Suppressor macrophage (primary cell): ENCODE results near the gene JPH3.

Experiments used
- DNase-seq, 4 experiments: peaks; one replicate each; pipeline ENCODE4 v3.0.0-alpha.2; 2020 to 2022
- total RNA-seq, 17 experiments: gene quantifications; one replicate each; lab custom pipeline; 2026; ENCODE audit warnings: mixed read lengths in 6 of 17, inconsistent platforms in 3 of 17; lab: John Stamatoyannopoulos, UW

The JPH3 gene
- 0 to 2.3 (median 0) reads per million in 17 experiments for total RNA-seq

DNA sequence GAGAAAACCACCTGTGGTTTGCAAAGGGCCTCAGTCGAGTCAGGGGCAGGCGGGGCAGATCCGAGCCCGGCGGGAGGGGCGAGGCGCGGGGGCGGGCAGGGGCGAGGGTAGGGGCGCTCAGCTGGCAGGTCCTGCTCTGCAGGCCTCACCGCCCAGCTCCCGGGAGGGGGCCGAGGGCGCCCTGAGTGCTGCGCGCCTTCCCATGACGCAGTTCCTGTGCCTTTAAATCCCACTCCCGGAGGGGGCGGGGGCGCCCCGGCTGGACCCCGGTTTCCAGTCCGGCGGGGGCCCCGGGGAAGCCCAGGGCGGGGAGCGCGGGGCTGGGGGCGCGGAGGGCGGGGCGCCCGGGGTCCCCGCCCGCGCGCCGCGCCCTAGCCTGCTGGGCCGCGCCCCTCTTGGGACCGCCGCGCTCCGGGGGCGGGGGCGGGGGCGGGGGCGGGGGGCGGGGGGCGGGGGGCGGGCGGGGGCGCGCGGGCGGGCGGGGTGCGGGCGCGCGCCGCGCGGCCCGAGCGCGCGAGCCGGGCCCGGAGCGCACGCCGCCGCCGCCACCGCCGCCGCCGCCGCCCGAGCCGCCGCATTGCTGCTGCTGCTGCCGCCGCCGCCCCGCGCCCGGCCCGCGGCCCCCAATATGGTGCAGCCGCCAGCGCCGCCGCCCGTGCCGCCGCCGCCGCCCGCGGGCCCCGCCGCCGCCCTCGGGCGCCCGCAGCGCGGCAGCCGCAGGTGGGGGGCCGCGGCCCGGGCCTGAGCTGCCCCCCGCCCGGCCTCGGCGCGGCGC, at the start of gene JPH3:
JPH3 (plus strand) TSS at position 508 of the 775 bp plus-strand sequence. CDS start 639 bp downstream, outside the sequence.
- no peak for DNase-seq

DNA sequence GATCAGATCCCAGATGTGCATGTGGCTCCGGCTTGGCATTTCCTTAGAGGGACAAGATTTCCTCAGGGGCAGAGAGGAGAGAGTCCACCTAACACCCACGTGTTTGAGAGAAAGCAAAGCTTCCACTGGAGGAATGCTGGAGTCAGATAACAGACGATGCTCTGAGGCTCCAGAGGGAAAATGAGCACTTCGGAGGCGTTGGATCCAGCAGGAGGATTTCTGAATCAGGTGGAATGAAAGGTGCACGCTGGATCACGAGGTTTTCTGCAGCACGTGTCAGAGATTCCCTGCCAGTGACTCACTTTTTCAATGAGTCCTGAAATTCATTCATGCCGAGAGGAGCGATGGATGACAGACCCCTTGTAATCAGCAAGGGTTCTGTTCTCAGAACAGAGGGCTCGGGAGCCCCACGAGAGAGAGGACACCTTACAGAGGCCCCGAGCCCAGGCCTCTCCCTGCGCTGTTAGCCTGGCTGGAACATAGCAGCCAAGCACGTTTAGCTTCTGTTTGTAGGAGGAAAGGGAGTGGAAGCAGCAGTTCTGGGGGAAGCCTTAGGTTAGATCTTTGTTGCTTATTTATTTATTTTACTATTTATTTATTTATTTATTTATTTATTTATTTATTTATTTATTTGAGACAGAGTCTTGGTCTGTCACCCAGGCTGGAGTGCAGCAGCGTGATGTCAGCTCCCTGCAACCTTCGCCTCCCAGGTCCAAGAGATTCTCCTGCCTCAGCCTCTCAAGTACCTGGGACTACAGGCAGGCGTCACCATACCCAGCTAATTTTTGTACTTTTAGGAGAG, 49.3 kb upstream of the JPH3 start:
- DNase-seq, result no peak

- DNase-seq, result peak; percentile 77 to 89 (median 82)
Measured at GRCh38 chr16:87554754-87555427, 47.4 kb upstream of the JPH3 start.

- DNase-seq, result peak; percentile 32 to 61 (median 58)
Measured at GRCh38 chr16:87555647-87556046, 46.7 kb upstream of the JPH3 start.

DNA sequence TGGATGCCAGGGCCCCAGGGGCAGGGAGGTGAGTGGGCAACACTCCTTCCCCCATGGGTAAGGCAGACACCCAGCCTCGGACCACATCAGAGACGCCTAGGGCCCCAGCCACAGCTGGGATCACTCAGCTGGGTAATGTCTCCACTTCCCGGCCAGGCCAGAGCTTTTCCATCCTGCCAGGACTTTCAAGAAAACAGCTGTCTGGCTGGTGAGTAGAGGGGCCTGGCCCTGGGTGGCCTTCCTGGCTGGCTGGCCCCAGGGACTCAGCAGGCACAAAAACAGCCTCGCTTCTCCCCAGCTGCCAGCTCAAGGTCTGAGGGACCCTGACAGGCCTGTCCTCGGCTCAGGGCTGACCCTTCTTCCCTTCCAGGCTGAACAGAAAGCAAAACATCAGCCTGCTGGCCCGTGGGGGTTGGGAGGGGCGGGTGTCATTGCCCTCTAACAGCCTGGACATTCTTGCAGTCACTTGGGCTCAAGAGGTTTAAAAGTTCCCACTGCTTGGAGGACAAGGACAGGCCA, 45.3 kb upstream of the JPH3 start:
- no peak for DNase-seq

- no peak for DNase-seq
Measured at GRCh38 chr16:87558682-87559081, 43.6 kb upstream of the JPH3 start.

GRCh38 chr16:87559945-87560344, 42.4 kb upstream of the JPH3 start:
- DNase-seq, result no peak

DNA sequence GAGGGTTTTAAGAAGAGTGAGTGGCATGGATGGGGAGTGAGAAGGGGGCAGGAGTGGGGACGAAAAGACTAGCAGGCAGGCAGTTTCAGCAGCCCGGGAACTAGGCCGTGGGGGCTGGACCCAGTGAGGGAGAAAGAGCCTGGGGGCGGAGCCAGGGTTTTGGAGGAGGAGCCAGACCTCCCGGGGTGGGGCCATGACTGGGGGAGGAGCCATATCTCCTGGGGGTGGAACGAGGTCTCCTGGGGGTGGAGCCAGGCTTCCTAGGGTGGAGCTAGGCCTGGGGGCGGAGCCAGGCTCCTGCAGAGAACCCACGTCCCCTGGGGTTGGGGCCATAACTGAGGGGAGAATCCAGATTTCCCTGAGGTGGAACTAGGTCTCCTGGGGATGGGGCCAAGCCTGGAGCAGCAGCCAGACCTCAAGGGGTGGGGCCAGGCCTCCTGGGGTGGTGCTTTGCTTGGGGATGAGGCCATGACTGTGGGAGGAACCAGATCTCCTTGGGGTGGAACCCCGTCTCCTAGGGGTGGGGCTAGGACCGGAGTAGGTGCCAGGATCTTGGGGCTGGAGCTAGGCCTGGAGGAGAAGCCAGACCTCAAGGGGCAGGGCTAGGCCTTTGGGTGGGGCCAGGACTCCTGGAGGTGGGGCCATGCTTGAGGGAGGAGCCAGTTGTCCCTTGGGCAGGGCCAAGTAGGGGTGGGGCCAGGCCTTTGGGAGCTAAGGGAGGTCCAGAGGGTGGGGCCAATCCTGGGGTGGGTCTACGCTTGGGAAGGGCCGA, 41.7 kb upstream of the JPH3 start:
- peak in 3 of 4 experiments; percentile 30 to 65 (median 43) for DNase-seq

GRCh38 chr16:87561200-87562105, 40.9 kb upstream of the JPH3 start:
- DNase-seq, result no peak

- no peak for DNase-seq
Measured at GRCh38 chr16:87562201-87562600, 40.1 kb upstream of the JPH3 start.

DNA sequence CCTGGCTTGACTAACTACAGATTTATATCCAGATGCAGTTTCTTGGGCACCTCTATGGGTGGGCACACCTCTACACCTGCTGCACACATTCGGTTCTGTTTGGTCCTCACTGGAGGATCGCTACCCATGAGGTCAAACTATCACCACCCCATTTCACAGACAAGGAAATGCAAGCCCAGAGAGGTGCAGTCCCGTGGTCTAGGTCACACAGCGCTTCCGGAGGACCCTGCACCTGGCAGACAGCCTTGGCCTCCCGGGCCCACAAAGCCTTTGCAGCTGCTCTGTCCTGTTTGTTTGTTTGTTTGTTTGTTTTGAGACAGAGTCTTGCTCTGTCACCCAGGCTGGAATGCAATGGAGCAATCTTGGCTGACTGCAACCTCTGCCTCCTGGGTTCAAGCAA, 39.3 kb upstream of the JPH3 start:
- no peak for DNase-seq

- DNase-seq, result no peak
Measured at GRCh38 chr16:87563714-87564523, 38.4 kb upstream of the JPH3 start.

DNA sequence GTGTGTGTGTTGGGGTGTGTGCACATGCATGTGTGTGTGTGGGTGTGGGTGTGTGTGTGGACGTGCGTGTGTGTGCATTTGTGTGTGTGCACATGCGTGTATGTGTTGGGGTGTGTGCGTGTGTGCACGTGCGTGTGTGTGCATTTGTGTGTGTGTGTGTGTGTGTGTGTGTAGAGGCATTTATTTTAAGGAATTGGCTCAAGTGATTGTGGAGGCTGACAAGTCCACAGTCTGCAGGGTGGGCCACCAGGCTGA, 37.9 kb upstream of the JPH3 start:
- no peak for DNase-seq

DNA sequence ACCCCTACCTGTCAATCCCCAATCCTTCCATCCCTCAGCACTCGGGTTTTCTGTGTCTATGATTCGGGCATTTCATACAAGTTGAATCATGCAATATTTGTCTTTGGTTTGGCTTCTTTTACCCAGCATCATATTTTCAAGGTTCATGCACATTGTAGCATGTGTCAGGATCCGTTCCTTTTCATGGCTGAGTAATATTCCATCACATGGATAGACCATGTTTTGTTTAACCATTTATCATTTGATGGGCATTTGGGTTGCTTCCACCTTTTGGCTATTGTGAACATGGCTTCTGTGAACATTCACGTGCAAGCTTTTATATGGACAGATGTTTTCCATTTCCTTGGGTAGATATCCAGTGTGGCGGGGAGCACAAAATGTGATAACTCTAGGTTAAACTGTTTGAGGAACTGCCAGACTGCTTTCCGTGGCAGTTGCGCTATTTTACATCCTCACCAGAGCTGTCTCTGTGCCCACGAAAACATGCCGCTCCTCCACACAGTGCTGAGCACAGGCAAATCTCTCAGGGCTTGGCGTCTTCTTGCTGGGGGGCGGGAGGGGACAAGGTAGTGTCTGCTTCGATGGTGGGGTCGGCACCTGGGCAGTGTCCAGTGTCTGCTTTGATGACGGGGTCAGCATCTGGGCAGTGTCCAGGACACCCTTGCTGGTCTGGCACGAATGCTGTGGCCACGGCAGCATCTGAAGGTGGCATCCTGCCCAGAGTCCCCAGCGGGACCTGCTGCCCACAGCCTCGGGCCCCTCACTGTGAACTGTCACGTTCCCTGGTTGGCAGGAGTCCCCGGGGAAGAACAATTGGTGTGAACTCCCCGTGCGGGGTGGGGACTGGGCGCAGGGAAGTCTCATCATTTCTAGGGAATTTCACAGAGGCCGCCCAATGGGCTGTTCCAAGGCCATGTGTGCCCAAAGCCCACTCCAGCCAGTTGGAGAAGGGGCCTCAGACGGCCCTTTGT, 32.4 kb upstream of the JPH3 start:
- no peak for DNase-seq

DNA sequence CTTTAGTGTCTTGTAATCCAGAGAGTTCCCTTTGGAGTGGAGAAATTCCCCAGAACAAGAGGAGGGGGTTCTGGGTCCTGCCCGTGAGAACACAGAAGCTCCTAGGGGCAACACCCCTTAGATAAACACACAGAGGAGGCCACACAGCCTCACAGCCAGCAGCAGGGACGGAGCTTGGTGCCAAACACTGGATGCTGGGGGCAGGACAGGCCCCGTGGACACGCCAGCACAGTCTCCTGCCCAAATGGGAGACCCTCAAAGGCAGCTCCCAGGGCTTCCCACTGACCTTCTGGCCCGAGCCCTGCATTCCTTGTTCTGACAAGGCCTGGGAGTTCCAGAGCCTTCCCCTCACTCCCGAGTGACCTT, 31.8 kb upstream of the JPH3 start:
- DNase-seq, result no peak

DNA sequence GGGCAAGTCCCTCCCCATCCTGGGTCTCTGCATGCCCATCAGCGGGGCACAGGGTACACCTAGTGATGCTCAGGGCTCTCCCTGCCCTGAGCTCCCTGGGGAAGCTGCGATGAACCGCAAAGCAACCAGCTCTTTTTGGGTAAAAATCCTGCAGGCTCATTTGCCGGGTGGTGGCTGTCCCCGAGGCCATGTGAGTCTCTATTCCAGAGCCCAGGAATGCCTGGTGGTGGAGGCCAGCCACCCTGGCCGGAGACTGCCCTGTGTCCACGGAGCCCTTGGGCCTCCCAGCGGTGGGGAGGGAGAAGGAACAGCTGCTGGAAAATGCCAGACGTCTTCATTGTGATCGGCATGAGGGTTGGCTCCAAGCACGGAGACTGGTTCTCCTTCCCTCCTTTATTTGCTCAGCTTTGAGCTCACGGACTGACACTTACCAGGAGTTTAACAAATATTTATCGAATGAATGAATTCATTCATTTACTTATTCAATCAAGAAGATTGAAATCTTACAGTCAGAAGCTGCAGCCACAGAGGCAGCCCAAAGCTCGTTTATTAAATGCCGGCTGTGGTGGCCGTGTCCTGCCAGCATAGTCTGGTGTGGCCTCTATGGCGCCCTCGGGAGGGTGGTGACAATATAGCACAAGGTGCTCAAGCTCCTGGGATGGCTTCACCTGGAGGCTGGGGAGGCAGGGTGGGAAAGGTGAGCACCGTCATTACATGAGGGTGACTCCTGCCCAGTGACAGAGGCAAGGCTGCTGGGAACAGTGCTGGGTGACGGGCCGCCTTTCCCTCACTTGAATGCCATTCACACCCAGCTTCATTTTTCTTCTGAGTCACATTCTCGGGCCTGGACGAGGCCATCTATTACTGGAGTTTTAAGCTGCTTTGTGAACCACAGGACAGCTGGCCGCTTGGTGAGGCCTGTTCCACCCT, 31.1 kb upstream of the JPH3 start:
- DNase-seq, result peak; percentile 16 to 60 (median 46)

GRCh38 chr16:87571868-87572244, 30.5 kb upstream of the JPH3 start:
- DNase-seq, result no peak

GRCh38 chr16:87572959-87573358, 29.3 kb upstream of the JPH3 start:
- no peak for DNase-seq
